GM18868 (cell line): ENCODE data around the gene MRTFA.

Experiments
- ATAC-seq: cut with Tn5 transposase; IDR thresholded peaks from one replicate; pipeline ENCODE4 v1.9.1; 2021; ENCODE audit warnings: mild to moderate bottlenecking, moderate library complexity; ENCODE audit not compliant: unreplicated experiment

The MRTFA gene

DNA sequence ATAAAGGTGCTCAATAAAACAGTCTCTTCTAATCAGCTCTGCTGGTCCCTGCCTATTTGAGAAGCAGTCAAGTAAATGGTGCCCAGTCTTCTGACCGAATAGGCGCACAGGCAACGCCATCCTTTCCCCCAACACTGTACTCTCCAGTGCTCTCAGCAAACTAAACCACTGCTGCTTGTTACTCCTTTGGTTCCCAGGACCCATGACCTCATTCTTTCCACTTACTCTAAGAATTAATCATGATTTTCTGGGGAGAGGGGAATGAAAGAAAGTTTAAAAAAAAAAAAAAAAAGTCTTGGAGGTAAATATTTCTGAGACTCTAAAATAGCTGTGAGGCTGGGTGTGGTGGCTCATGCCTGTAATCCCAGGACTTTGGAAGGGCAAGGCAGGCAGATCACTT lies 202.4 kb downstream of the MRTFA start:
- ATAC-seq: no peak

DNA sequence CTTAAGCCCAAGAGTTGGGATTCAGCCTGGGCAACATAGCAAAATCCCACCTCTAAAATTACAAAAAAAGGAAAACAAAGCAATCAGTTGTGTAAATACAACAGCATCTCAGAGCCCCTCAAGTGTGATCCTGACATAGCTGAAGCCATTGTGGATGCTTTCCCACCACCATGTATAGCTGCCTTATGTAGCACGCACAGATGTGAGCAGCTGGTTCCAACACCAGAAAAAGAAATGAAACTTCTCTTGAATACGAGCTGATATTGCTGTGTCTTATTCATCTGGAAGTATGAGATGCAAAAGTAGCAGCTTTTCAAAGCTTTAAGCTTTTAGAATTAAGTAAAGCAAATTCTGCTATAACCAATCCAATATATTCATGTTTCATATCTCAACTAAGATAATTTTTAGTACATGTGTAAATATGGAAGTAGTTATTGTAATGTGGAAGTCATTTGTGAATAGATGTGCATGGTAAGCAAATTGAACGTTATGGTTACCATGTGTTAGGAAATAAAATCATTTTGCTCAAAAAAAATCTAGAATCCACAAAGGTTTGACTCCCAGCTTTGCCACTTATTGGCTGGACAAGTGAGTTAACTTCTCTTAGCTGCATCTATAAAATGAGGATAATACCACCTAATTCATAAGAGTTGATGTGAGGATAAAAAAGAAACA lies 203.0 kb downstream of the MRTFA start:
- ATAC-seq: no peak

DNA sequence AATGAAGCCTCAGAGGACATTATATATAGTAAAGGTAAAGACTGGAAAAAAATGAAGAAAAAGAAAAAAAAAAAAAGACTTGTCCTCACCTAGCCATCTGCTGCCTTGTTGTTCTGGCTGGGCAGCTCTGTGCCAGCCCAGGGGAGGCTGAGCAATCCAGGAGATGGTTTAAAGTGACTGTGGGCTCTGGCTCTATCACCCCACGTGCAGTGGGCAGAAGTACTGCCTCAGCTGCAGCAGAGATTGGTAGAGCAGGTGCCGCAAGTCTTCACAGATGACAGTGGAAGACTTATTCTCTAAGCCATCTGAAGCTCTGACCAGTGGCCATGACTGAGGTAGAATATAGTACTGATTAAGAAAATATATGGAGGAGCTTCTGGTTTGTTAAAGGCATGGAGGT lies 203.9 kb downstream of the MRTFA start:
- no peak for ATAC-seq

DNA sequence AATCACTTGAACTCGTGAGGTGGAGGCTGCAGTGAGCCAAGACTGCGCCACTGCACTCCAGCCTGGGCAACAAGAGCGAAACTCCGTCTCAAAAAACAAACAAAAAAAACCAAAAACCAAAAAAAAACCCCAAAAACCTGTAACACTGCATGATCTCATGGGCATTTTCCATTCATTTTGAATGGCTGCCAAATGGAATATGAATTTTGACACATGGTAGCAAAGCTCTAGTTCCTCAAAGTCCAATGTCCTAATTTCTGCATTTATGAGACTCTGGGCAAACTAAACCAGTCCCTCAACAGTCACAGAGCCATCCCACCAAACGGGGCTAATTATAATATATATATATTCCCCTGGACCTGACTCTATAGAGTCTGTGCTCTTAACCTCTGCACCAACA lies 204.4 kb downstream of the MRTFA start:
- ATAC-seq: no peak

DNA sequence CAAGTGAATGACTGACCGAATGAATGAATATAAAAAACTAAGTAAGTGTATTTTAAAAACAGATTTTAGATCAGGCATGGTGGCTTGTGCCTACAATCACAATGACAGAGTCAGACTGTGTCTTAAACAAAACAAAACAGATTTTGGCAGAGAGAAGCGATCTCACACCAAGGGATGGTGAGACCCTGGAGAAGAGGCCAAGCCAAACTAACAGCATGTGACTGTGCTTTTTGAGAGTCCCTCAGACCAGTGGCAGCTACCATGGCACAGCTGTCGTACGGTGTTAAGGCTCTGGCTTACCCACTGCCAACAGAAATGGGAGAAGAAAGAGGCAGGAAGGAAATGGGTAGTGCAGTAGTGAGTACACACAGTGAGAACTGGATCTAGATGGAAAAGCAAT lies 205.5 kb downstream of the MRTFA start:
- ATAC-seq: no peak

DNA sequence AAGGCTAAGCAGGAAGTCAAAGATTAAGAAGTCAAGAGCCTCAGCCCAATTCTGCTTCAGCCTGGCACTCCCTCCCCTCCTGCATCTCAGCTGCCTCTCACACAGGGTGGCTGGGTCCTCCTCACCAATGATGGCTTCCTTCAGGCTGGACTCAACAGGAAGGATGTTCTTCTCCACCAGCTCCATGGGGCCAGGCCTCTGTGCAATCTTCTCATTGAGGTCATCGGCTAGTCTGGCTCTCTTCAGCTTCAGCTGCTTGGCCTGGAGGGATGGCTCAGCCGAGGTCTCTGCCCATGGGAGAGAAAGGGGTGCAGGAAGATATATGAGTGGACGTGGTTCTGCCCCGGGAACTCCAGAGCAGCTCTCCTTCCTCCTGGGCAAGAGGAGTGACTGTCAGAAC lies 207.0 kb downstream of the MRTFA start:
- ATAC-seq: no peak

DNA sequence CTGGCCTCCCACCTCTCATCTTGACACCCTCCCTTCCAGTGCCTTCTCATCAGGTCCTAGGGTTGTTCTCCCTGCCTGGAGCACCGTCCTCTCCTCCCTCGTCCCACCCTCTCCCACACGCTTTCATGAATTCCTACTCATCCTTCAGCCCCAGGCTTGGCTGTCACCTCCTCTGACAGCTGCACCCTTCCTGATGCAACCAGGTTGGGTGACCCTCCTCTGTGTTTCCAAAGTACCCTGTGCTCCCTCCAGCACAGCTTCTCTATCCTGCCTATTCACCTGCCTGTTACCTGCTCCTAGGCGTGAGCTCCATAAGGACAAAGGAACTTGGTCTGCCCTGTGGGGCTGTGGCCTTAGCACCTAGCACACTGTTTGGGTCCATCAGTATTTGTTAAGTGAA lies 207.7 kb downstream of the MRTFA start:
- ATAC-seq: no peak

DNA sequence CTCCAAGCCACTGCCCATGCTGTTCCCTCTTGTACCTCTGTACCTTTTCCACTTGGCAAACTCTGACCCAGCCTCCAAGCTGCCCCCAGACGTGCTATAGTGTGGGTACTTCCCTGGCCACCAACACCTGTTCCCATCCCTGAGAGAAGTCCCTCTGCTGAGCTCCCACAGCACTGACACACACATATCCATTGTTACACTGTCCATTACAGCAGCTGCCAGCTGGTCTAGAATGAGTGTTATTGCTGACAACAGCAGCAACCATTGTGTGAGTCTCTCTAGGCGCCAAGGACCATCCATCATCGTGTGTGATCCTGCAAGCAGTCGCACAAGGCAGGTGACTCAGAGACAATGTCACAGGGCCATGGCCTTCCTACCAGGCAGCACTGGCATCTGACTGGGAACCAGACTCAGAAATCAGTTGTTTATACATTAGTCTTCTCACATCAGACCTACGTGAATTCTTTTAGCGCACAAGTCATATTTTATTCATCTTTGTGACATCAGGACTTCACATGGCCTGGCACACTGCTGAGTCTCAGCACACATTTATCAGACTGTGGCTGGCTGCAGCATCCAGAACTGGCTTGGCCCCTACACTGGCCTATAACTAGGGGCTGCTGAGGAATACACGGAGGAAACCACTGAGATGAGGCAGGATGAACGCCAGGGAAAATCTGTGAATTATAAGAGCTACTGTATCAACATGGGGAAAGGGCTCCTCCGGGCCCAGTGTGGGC lies 209.8 kb downstream of the MRTFA start:
- ATAC-seq: no peak

DNA sequence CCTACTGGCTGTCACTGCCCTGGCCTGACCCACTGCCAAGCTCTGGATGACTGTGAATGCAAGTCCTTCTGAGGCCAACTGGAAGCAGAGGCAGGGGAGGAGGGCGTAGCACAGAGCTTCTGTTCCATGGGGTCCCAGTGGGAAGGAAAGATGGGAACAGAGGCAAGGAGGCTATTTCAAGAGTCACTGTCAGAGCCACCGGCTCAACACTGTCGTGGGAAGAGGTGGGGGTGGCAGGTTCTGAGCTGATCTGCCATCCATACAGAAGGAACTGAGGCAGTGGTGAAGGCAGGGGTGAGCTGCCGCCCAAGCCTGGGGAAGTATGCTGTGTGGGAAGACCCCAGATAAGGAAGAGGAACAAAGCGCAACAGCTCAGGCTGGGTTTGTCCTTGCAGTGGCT lies 211.4 kb downstream of the MRTFA start:
- no peak for ATAC-seq

DNA sequence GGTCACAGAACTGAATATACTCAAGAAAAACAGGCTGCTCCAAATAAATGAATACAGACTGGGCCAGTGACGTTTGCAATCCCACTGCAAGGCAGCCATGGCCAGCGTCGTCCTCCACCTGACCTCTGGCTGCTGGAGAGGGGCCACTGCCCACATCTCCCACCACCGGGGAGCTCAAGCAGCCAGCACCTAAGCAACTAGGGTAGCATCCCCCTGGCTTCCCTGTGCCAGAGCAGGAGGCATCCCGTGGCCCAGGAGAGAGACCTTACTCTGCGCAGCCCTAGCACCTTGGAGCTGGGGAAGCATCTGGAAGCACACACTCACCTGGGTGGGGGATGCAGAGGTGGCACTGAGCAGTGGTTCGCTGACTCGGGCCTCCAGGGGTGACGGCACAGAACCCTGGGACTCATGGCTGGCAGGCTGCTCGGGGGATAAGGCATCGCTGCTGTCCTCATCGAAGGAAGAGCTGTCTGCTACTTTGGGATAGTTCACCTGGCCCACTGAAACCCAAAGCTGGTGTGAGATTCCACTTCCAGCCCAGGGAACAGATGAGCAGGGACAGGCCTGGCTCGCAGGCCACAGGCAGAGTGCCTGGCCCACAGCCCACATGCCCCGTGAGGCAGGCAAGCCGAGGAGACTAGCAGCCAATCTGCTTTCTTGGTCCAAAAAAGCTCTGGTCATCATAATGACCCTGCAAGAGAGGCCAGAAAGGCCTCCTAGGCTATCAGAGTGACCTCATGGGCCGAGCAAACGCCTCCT lies 212.5 kb downstream of the MRTFA start:
- no peak for ATAC-seq

DNA sequence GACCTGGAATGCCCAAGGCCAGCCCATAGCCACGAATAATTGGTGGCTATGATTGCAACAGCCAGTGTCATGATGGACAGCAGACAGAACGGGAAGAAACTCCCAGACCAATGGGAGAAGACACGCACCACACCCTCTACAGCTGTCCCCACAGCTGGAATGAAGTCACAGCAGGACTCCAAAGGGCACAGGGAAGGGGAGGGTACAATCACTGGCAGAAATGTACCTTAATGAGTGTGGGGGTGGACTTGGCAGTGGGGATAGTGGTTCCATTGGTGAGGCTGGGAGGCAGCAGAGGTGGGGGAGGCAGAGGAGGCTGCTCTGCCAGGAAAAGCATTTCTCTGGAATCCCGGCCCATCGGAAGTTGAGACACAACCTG lies 213.2 kb downstream of the MRTFA start:
- no peak for ATAC-seq

DNA sequence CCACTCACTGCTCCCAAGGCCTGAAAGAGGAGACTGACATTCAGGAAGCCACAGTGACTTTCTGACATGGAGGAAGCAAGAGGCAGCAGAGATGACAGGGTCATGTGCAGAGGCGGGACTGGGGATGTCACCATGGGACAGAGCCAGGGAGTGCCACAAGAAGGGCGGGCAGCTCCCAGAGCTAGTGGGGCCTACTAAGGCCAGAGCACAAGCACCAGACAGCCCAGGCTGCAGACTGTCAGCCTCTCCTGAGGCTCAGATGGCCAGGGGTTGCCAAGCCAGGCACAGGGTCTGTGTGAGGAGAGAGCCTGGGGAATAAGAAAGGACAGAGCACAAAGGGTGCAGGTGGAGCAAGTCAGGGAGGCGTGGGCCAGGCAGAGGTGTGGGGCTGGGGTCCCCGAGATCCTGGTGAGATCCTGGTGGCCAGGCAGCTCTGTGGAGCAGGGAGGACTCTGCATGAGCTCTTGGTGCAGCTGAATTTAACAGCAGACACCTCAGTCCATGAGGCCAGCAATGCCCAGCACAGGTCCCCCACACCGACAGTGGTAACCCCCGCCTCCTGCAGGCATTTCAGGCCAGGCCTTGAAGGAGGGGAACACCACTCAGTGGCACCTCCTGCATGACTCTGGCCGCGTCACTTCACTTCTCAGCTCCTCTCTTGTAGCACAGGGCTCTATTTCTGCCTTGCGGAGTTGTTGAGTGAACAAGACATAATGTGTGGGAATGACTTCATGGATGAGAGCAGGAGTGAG lies 213.8 kb downstream of the MRTFA start:
- ATAC-seq: no peak

DNA sequence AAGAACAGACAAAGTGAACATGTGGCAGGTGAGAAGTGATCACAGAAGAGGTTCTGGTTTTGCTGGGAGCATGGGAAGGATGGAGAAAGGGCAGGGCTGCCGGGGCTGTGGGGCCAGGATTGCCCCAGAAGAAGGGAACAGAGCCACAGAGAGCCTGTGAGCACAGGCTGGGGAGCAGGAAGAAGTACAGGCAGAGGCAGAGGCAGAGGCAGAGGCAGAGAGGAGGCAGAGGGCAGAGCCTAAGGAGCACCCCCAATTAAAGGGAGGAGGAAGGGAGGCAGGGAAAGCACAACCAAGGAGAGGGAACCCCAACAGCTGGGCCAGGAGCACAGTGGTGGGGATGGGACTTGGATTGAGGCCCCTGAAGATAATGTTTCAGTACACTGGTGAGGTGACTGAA lies 214.6 kb downstream of the MRTFA start:
- ATAC-seq: no peak

DNA sequence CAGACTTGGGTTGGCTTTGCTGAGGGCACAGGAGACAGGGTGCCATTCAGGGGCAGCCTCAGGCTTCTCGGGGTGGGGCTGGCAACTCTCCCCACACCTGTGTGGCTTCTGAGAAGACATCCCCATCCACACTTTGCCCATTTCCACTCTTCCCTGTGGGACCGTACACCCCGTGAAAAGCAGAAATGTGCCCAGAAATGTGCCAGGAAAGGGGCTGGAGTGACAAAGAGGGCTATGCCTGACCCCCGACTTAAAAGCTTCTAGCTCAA lies 215.5 kb downstream of the MRTFA start:
- no peak for ATAC-seq

DNA sequence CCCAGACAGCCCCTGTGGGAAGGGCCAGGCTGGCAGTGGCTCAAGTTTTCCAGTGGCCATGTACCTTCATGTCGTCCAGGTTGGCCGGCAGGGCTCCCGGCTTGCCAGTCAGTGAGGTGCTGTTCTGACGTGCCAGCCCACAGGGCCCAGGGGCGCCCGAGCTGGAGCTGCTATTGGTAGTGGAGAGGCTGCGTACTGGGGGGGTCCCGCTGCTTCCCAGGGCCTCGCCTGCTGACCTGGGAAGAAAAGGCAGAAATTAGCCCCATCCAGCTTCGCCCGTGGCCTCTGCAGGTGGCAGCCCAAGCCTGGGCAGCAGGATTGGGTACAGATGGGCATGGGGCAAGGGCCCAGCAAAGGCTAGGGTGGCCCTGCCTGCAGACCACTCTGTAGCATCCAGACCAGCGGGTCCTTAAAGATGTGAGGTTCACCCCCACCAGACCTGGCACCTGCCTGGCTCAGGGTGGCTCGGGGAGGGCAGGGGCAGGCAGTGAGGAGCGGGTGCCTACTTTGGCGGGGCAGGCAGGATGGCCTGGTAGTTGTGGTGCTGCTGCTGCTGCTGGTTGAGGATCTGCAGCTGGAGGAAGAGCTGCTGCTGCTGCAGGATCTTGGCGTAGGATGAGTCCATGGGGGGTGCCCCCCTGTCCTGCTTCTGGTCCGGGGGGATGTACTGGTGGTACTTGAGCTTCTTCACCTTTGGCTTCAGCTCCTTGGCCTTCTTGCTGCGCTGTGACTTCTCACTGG lies 216.0 kb downstream of the MRTFA start:
- ATAC-seq: no peak

DNA sequence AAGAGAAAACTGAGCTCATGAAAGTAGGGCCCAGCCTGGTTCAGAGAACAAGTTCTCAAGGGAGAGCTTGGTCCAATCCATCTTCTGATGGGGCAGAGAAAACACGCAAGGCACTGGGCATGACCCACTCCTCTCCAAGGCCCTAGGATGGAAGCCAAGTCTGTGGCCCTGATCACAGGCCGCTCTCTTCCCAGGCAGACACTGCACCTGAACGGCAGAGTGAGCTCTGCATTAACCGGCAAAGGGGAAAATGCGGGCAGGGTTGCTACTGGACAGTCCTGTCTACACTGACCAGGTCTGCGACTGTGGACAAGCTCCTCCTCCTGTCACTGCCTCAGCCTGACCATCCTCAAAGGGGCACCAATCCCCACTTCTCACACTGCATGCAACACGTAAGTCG lies 216.8 kb downstream of the MRTFA start:
- ATAC-seq: no peak

DNA sequence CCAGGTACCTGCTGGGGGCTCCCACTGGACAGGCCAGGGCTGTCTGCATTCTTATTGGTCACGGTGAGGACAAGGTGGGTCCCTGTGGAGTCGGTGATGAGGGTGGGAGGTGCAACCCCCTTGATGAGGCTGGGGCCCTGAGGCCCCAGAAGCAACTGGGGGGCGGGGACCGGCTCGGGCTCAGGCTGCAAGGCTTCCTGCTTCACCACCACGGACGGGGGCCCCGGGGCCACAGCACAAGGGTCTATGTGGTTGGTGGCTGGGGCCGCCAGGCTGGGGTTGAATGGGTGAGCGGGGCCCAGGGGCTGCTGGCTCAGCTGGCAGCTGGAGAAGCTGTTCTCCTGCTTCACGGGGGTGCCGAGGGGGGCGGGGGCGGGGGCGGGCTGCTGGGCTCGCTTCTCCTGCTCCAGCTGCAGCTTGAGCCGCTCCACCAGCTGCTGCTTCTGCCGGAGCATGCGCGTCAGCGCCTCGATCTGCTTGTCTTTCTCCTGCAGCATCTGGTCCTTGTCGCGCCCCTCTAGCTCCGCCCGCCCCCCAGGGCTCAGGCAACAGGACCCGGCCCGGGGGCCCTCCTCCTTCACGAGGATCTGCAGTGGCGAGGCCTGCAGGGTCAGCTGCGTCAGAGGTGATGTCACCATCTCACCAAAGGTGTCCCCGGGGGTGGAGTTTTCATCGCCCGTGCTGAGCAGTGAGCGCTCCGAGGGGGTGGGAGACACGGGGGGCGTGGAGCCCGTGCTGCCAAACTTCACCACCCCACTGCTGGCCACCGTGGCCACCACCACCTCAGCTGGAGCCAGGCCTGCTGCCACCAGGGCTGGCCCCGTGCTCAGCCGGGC lies 217.9 kb downstream of the MRTFA start:
- ATAC-seq: no peak

DNA sequence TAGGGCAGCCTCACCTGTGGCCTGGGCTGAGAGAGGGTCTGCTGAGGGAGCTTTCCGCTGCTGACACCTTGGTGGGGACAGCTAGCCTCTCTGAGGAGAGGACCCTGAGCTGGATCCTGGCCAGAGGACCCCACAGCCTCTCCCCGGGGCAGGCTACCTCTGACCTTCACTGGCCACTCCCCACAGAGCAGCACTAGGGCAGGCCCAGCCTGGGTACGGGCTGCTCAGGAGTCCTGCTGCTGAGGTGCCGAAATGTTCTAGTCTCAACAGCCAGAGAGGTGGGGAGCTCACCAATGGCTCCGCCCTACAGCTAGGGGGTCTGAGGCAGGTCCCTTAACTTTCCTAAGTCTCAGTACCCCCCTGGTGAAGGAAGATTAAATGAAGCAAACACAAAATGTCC lies 218.6 kb downstream of the MRTFA start:
- ATAC-seq: no peak

DNA sequence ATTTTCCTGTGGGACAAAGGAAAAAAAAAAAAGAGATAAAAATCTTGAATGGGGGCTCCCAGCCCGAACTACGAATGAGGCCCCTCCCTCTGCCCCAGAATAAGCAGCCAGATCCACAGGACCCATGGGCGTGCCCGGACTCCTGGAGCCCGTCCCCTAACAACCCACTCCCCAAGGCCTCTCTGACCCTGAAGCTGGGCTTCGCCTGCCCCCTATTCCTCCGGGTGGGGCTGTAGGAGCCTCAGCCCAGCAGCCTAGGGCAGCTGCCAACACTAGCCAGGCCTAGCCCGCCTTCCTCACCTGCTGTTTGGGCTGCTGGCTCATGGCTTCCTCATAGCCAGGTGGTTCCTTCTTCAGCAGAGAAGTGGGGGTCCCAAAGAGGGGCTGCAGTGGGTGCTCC lies 219.5 kb downstream of the MRTFA start:
- no peak for ATAC-seq

DNA sequence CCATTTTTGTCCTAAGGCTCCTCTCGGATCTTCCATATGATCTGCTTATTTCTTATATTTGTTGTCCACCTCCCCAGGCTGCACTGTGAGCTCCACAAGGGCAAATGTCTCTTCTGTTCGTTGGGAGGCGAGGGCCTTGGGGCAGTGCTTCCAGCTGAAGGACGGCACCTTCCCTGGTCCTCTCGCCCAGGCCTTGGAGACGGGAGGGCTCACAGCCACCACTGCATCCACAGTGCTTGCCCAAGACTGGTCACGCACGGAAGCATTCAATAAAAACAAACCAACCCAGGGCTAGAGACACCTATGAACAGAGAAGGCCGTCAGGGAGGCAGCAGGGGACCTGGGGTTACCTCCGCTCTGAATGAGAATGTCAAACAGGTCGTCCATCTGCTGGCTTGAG lies 219.9 kb downstream of the MRTFA start:
- ATAC-seq: no peak
